Mesodermal cell (in vitro differentiated cells): ENCODE results near the gene PPP2R2B.

Experiments used
- H3K27ac ChIP-seq: 2 replicates; pipeline ENCODE4 v1.7.0; 2013; ENCODE audit warnings: mild to moderate bottlenecking, low read depth, low read length, moderate library complexity; ENCODE audit not compliant: severe bottlenecking
- H3K36me3 ChIP-seq: 2 replicates; pipeline ENCODE4 v1.7.1; 2013; ENCODE audit warnings: mild to moderate bottlenecking, low read length, moderate library complexity; ENCODE audit not compliant: control insufficient read depth, insufficient read depth
- H3K4me1 ChIP-seq: one replicate; pipeline ENCODE4 v1.7.1; 2013; ENCODE audit warnings: mild to moderate bottlenecking, low read length; ENCODE audit not compliant: insufficient read depth, control insufficient read depth, poor library complexity, severe bottlenecking
- H3K4me3 ChIP-seq: 2 replicates; pipeline ENCODE4 v1.7.0; 2013; ENCODE audit warnings: low read length, control low read depth, mild to moderate bottlenecking; ENCODE audit not compliant: insufficient read depth, poor library complexity, severe bottlenecking; ENCODE audit errors: extremely low read depth
- H3K9me3 ChIP-seq: 2 replicates; pipeline ENCODE4 v1.7.1; 2013; ENCODE audit warnings: mild to moderate bottlenecking, low read length, moderate library complexity; ENCODE audit not compliant: control insufficient read depth
- WGBS, 2 experiments: methylation state at CpG; one replicate each; pipeline ENCODE4 v1.1.5; 2013; ENCODE audit warnings: missing lambda C conversion rate in 2 of 2; ENCODE audit not compliant: insufficient coverage in 2 of 2; 5-methylcytosine and 5-hydroxymethylcytosine counted together

The PPP2R2B gene

DNA sequence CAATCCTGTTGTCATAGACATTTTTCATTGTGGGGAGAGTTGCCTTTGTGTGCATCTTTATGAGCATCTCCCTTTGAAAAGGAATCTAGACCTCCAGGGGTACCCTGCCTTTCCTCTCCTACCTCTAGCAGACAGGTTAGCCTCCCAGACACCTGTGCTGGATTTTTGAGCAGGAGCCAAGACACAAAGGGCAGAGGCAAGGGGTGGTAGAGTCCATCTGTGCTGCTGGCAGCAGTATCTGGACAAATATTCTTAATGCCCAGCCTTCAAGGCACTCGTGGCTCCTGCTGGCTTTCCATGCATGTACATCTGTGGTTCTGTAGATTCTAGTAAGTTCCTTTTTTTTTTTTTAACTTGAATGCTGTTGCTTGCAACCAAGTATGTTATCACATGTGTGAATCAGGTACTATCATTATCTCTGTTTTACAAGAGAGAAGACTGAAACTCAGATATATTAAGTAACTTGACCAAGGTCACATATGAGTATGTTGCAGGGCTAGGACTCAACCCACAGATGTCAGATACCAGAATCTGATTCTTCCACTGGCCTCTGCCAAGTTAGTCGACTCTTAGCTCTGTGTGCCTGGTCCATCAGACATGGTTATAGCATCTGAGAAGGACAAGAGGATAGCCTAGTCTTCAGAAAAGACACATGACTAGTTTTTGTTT, 329.6 kb downstream of the PPP2R2B start:
- Histone ChIP-seq H3K36me3 (no peaks in the 10 kb centered on the region), H3K4me3 (no peak overlapping the region), H3K27ac (no peak overlapping the region), H3K4me1 (peaks cover 2% of the 10 kb centered on the region), H3K9me3 (no peaks in the 10 kb centered on the region)
- 80% methylated on average over 1 of the region's 2 CpGs; no CpG with 5 or more reads in 1 of the 2 experiments for WGBS, 2 experiments

DNA sequence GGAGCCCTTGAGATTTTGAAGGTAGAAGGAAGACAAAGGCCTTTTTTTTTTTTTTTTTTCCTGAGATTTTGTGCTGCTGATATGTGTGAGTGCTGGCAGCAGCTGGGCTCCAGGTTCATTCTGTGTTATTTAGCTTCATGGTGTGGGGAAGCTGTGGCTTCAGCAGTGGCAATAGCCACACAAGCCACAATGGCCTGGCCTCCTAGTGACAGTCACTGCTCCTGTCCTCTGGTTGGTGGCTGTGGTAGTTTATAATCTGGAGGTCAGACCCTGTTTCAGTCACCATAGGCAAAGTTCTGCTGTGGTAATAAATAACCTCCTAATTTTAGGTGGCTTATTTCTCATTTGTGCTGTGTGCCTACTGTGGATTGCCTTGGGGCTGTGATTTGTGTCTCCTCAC, 334.3 kb downstream of the PPP2R2B start:
- no peaks in the 10 kb centered on the region for H3K36me3 ChIP-seq
- H3K27ac ChIP-seq: no peak overlapping the region
- H3K4me1 ChIP-seq: no peaks in the 10 kb centered on the region
- no peaks in the 10 kb centered on the region for H3K9me3 ChIP-seq
- no peak overlapping the region for H3K4me3 ChIP-seq

DNA sequence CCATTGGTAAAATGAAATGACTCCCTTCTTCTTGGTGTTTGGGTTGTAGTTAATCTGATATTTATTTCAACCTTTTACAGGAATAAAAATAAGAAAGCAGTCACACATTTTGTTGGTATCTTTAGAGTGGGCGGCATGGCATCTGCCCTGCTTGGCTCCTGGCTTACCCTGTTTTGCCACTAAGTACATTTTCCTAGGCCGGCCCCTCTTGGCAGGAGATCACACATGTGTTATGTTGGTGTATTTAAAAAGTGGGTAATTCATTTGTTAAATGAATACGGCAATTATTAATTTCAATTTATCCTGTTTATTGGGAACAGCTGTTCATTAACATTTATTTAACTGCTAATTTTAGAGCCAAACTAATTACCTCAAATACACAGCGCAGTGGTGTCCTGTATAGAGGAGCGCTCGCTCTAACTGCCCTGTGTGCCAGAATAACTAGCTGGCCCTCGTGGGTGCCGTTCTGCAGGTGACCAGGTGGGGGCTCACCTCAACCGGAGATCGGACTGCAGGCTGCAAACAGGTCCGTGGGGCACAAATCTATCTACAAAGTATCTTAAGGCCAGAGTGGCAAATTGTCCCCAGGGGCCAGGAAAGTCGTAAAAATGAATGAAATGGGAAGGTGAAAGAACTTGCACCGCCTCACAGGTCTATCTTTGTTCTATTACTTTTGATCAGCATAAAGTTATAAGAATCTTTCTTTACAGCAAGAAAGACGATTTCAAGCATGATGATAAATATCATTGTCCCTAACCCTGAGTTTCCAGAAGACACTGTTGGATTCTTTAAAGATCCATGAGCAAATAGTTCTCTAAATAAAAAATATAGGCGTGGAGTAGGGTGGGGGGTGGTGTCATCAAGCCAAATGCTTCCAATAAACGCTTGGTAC, 336.4 kb downstream of the PPP2R2B start:
- Histone ChIP-seq H3K27ac (no peak overlapping the region), H3K36me3 (no peaks in the 10 kb centered on the region), H3K4me1 (no peaks in the 10 kb centered on the region), H3K4me3 (no peak overlapping the region), H3K9me3 (no peaks in the 10 kb centered on the region)
- WGBS, 2 experiments: 34% methylated on average over 5 of the region's 16 CpGs; no CpG with 5 or more reads in 1 of the 2 experiments

DNA sequence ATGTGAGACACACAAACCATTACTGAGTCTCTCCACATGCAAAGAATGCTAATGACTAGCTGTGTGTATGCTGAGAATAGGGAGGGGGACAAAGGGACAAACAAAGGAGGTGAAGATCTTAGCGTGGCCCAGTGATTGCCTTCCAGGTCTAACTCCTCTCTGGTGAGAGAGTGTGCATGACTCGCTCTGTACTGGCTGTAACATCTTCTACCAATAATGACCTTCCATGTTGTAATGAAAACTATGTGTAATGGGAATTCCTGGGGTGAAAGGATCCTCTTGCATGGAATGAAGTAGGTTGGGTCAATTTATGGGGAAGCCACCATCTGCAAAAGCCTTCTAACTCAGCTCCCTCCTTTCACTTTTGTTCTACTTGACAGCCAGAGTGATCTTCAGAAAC, 338.1 kb downstream of the PPP2R2B start:
- no peaks in the 10 kb centered on the region for H3K36me3 ChIP-seq
- 44% methylated on average over 1 of the region's 2 CpGs; no CpG with 5 or more reads in 1 of the 2 experiments for WGBS, 2 experiments

DNA sequence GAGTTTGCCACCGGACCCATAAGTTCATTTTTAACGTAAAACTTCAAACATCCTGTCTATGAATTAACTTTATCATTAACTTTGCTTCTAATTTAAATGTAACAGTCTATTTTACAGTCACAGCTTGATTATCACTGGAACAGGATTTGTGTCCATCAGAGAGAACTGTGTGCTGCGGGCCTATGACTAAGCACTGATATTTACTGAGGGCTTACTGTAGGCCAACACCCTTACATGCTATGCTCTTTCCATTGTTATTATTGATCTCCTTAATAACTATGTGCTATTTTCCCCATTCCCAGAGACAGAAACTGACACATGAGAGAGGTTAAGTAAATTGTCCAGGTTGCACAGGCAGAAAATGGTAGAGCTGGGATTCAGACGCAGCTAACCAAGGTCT, 338.6 kb downstream of the PPP2R2B start:
- H3K9me3 ChIP-seq: no peaks in the 10 kb centered on the region
- H3K4me1 ChIP-seq: no peaks in the 10 kb centered on the region
- WGBS, 2 experiments: 80% methylated on average over 2 of the region's 4 CpGs; no CpG with 5 or more reads in 1 of the 2 experiments
- no peaks in the 10 kb centered on the region for H3K36me3 ChIP-seq
- no peak overlapping the region for H3K27ac ChIP-seq
- H3K4me3 ChIP-seq: no peak overlapping the region

More for the DNA sequence above, 338.1 kb downstream of the PPP2R2B start:
- Histone ChIP-seq H3K4me1 (no peaks in the 10 kb centered on the region), H3K4me3 (no peak overlapping the region), H3K27ac (no peak overlapping the region), H3K9me3 (no peaks in the 10 kb centered on the region)

DNA sequence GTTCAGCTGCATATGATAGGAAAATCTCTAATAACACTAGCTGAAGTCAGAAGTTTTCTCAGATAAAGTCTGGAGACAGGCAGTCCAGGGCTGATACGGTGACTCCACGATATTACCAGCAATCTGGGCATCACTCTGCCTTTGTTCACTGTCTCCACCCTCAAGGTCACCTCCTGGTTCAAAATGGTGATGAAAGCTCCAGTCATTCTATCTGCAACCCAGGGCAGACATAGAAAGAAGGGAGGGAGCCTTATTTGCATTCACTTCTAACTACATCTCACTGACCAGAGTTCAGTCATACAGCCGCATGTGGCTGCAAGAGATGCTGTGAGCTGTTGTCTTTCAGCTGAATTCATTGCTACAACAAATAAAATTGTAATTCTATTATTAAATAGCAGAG, 340.1 kb downstream of the PPP2R2B start:
- no peaks in the 10 kb centered on the region for H3K9me3 ChIP-seq
- WGBS, 2 experiments: 80 to 86% methylated on average over 1 to 2 of the region's 3 CpGs
- no peaks in the 10 kb centered on the region for H3K36me3 ChIP-seq
- no peak overlapping the region for H3K27ac ChIP-seq
- H3K4me1 ChIP-seq: no peaks in the 10 kb centered on the region
- H3K4me3 ChIP-seq: no peak overlapping the region

- Histone ChIP-seq H3K9me3 (no peaks in the 10 kb centered on the region), H3K4me1 (no peaks in the 10 kb centered on the region), H3K4me3 (no peak overlapping the region), H3K36me3 (no peaks in the 10 kb centered on the region), H3K27ac (no peak overlapping the region)
- WGBS, 2 experiments: no CpG with 5 or more reads among the region's 1 CpG
Measured at GRCh38 chr5:146533882-146534281, 344.7 kb downstream of the PPP2R2B start.

DNA sequence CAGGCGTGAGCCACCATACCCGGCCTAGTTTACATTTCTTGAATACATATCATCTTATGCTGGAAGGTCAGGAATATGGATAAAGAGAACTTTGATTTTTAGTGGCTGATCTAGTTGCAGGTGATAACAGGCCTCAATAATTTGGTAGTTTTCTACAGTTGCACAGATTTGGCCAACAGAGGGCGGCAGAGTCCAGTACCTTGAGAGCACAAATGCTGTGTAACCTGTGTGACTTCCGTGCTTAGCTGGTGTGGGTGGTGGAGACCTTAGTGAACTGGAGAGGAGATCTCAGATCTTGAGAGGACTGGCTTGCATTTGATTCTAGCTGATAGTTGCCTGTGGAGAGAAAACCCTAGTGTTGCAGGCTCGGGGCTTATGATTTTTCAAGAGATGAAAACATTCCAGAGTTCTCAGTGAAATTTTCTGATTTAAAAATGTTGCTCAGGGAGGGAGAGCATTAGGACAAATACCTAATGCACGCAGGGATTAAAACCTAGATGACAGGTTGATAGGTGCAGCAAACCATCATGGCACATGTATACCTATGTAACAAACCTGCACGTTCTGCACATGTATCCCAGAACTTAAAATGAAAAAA, 345.2 kb downstream of the PPP2R2B start:
- H3K9me3 ChIP-seq: no peaks in the 10 kb centered on the region
- WGBS, 2 experiments: 10 to 25% methylated on average over 1 to 3 of the region's 7 CpGs

More for the DNA sequence above, 345.2 kb downstream of the PPP2R2B start:
- Histone ChIP-seq H3K36me3 (no peaks in the 10 kb centered on the region), H3K4me1 (no peaks in the 10 kb centered on the region), H3K4me3 (no peak overlapping the region), H3K27ac (no peak overlapping the region)
